GM19455 (cell line): Measurements from ENCODE around the gene MYO16.
"Not testable (repeated sequence)": the region's sequence is repeated elsewhere in the genome, so short reads cannot be mapped to it uniquely, and the experiment has no call there.

Source experiments
- ATAC-seq: cut with Tn5 transposase; IDR thresholded peaks from one replicate; pipeline ENCODE4 v1.9.1; 2021; ENCODE audit not compliant: unreplicated experiment

The MYO16 gene

DNA sequence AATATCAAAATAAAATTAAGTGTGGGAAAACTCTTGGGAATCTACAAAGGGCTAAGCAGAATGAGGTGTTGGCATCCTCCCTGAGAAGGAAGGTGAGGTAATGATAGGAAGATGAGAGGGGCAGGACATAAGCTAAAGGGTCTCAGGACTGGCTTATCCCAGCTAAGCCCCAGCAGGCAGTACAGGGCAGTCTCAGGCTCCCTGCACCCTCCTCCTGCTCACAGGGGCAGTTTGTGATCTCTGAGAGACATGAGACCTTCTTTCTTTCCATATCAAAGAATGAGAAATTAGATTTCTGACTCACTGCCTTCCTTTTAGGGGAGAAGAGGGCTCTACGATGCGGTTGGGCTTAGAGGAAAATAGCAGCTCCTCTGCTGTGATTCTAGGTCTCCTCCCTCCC, 586.0 kb downstream of the MYO16 start:
- no peak for ATAC-seq

GRCh38 chr13:109217510-109217909, 588.1 kb downstream of the MYO16 start:
- not testable (repeated sequence) for ATAC-seq

DNA sequence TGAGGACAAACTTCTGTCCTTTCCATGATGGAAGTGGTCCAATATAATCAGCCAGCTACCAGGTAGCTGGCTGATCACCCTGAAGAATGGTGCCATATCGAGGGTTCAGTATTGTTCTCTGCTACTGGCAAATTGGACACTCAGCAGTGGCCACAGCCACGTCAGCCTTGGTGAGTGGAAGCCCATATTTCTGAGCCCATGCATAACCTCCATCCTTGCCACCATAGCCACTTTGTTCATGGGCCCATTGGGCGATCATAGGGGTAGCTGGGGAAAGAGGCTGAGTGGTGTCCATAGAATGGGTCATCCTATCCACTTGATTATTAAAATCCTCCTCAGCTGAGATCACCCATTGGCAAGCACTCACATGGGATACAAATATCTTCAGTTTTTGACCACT, 591.2 kb downstream of the MYO16 start:
- ATAC-seq, result no peak

DNA sequence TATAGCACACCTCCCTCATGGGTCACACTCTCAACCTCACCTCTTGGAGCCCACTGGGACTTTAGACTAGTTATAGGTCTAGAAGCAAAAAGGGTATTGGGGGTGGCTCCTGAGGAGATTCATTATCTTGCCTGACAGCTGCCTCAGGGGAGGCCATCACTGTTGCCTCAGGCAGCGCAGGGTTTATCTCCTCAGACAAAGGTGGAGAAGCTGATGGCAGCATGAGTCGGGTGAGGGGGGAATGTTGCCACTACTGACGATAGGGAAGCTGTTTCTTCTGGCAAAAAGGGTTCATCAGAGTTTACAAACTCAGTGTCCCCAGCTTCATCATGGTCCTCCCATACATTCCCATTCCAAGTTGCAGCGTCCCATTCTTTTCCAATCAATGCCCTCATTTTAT, 594.6 kb downstream of the MYO16 start:
- no peak for ATAC-seq

DNA sequence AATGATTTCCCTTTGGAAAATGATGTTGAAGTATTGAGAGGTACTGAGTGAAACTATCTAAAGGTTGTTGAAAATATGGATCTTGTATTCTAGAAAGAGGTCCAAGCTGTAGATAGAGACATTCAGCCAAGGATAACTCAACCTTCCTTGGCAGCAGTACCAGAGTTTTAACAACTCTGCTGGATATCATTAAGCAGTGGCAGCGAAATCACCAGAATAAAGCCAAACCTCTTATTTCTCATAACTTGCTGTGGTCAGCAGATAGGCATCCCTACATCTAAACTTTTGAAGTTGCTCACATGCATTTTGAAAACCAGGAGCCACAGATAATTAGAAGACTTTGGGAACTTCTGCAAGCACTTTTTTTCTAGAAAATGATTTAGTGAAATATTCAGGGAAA, 597.2 kb downstream of the MYO16 start:
- ATAC-seq, result no peak

- ATAC-seq, result no peak
These were observed 598.0 kb downstream of the MYO16 start for GRCh38 chr13:109227344-109227940.

- ATAC-seq, result no peak
These were observed 598.8 kb downstream of the MYO16 start for GRCh38 chr13:109228211-109228610.

GRCh38 chr13:109231888-109232287, 602.5 kb downstream of the MYO16 start:
- ATAC-seq, result no peak

DNA sequence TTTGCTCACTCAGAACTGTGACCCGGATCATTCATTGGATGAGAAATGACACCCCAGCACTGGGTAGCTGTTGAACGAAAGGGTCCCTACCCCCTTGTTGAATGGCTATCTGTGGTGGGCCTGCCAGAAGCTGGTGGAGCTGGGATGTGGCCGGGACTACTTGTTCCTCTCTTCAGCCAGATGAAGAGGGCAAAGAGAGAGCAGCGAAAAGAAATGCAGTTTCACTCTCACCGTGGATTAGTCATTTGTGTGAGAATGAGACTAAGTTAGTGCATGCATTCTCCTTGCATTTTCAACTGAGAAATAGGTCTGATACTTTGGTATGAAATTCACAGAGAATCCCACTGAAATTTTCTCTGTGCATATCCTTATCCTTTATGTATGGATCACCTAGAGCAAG, 603.9 kb downstream of the MYO16 start:
- ATAC-seq, result peak; percentile 68

DNA sequence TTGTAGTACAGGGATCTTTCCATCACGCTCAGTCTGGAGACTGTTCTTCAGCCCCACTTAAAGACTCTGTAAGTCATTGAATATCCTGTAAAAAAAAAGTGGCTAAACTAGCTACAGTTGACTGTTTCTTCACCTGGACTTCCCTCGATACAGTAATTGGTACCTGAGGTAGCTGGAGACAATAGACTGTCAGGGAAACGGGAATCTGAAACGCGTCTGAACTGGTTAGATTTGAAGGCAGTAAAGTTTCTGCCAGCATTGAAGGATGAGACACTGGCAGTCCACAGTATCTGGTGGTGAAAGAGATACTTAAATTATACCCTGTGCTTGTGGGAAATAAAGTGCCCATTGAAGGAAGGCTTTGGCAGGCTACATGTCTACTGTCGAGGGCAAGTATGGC, 606.5 kb downstream of the MYO16 start:
- no peak for ATAC-seq

GRCh38 chr13:109241160-109241559, 611.7 kb downstream of the MYO16 start:
- no peak for ATAC-seq

DNA sequence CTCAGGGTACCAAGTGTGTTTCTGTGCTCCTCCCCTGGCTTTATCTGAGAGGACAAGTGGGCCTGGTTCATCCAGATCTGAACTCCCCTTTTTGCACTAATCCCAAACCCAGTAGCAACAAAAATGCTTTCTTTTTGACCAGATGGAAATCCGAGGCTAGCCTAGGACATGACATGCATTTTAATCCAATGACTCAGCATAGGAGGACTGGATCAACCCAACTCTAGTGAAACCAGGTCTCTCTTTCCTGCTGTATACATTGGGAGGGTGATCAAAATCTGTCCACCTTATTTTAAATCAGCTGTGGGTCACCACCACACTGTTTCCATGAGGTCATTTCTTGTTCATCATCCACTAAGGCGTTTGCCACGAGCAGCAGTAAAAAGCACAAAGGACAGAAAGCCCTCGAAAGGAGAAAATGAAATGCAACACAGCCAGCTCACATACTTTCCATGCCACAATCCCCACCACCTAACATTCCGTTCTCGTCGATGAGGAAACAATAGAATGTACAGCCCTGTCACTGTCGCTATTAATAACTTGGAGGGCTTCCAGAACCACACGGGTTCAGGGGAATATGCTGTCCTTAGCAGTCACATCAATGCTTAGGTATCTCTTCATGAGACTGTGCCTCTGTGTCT, 614.0 kb downstream of the MYO16 start:
- no peak for ATAC-seq

- no peak for ATAC-seq
These were observed 615.2 kb downstream of the MYO16 start for GRCh38 chr13:109244566-109244965.

- no peak for ATAC-seq
These were observed 616.6 kb downstream of the MYO16 start for GRCh38 chr13:109246001-109246400.

DNA sequence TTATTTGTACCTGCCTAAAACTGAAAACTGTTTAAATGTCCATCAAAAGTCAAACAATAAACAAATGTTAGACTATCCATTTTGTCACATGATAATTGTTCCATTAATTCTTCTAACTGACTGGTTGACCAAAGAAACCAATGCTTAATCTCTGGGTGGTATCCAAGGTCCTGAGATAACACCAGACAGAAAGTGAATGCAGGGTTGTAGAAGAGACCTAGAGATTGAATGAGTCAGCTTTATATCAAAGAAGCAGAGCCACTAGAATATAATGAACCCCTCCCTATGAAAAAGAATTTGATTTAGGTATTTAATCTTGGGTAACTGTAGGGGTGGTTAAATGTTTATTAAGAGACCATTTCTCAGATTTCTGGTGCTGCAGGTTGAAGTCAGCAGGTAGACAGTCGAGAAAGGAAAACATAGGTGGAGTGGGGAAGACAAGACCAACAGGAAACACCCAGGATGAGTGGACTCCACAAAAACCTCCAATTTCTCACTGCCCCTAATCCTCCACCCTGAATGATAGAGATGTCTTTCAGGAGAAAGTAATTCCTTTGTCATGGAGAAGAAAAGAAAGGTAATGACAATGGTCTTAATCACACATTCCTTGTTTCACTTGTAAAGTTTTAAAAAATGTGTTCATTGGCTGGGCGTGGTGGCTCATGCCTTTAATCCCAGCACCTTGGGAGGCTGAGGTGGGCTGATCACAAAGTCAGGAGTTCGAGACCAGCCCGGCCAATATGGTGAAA, 620.5 kb downstream of the MYO16 start:
- no peak for ATAC-seq

GRCh38 chr13:109251956-109252355, 622.5 kb downstream of the MYO16 start:
- no peak for ATAC-seq

DNA sequence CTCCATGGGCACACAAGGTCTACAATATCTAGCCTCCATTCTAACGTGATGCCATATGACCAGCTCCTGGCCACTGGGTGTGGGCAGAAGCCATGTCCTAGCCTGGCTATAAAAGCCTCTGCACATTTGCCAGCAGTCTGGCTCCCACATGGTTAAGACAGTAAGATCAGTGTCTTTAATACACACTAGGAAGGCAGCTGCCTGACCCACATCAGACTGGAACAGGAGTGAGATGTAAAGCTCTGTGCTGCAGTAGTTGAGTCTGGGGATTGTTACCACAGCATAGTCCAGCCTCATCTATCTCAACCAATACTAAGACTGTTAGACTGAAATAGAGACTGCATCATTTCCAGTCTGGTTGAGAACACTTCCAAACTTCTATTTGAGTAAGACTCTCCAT, 623.9 kb downstream of the MYO16 start:
- no peak for ATAC-seq

- ATAC-seq, result no peak
These were observed 624.9 kb downstream of the MYO16 start for GRCh38 chr13:109254274-109254673.

DNA sequence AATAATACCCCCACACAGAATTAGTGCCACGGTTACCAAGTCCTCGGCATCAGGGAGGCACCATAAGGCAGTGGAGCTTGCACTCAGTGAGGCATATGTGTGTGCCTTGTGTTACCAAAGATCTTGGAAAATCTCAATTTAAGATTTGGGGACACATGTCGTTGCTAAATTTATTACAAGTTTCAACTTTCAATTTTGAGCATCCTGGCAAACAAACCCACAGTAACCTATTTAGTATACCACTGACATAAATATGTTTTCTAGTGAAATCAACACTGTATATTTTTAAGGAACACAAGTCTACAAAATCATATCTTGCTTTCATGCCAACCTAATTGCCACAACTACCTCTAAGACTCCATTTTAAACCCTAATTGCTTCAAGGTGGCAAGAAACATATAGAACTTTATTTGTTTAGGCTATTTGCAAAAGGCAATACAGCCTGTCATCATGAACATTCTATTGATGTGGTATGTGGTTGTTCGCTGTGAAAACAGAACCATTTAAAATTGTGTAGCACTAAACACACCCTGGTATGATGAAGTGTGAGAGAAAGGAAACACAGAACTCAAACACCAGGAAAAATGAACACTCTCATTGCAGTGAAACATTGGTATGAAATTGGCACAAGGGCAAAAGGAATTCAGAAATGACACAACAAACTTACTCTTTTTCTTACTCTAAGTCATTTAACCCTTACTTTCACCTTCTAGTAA, 625.9 kb downstream of the MYO16 start:
- ATAC-seq, result no peak

- ATAC-seq, result no peak
These were observed 627.7 kb downstream of the MYO16 start for GRCh38 chr13:109256866-109257760.
